SHP77 (cell line): ENCODE results near the gene SPSB1.

Experiments used
- DNase-seq, 2 experiments: peaks; one replicate each; lab custom pipeline; 2025; lab: John Stamatoyannopoulos, UW

The SPSB1 gene

DNA sequence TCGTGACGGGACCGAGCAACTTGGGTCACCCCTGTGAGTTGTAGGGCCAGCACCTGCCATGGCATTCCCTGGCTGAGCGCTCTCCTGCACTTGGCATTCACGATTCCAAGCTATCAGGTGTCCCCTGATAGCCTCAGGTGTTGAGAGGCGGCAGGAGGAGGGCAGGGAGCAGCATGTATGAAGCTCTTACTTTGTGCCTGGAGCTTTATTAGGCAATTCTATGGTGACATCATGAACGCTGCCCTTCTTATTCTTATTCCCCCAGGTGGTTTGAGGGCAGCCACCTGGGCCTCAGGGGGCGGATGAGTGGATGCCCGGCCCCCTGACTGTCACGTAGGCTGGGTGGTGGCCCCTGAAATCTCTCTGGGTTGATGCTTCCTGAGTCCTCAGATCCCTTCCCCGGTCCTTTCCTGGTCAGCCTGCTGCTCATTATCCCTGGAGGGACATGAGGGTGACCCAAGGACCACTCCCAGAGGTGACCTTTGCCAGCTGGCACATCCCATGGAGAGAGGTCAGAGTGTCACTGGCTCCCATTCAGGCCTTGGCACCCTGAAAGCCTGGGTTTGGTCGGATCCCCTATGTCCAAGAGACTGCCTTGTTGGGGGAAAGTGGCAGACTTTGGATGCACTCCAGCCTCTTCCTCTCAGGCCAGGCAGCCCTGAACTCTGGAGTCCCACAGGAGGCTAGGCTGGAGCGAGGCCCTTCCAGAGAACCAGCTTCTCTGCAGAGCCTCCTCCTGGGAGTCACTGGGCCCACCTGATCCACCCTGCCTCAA is 51.9 kb downstream of the SPSB1 start:
- no peak for DNase-seq

GRCh38 chr1:9345471-9345870 is 52.8 kb downstream of the SPSB1 start:
- peak in 1 of 2 experiments; percentile 8 for DNase-seq

- no peak for DNase-seq
These were observed 53.2 kb downstream of the SPSB1 start for GRCh38 chr1:9345922-9346321.

DNA sequence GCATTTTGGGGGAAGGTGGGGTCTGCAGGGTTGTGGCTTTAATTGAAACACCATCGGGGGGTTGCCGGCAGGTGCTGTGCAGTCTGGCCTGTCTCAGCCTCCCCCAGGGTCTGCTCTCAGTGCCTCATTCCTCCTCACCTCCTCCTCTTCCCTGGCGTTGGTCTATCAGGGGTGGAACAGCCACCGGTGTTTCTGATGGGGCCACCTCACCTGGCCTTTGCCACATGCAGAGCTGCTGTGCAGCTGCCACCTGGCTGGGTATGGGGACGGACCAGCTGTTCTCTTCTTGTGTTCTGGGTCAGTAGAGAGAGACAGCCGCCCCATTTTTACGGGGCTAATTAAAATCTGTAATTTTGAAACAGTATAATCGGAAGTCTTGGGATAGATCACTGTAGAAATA is 53.9 kb downstream of the SPSB1 start:
- DNase-seq = no peak

DNA sequence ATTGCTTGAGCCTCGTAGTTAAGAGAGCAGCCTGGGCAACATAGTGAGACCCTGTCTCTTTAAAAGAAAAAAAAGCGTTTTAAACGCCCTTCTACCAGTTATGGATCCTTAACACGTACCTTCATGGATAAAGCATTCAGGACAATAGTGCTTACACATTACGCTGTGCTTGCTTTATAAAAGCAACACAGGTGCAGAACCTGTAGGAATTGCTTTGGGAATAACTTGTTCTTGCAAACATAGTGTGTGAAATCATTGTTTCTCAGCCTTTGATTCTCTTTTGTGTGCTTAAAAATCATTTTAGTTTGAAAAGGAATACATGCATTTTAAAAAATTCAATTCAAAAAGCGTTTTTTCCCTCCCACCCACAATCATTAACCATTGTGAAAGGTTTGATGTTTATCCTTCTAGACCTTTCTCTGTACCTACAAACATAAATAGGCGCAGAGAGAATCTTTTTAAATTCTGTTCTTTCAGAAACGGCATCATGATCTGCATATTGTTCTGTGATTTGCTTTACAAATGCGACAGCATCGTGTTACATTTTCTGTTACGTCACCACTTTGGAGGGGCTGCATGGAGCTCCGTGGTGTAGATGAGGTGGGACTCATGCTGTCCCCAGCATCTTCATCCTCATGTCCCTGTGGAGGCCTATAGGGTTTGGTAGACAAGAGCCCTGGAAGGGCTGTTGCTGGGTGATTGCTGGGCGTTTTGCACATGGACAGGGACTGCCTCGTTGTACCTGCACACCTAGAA is 54.6 kb downstream of the SPSB1 start:
- DNase-seq = no peak

GRCh38 chr1:9349331-9349851 is 56.7 kb downstream of the SPSB1 start:
- DNase-seq = no peak

GRCh38 chr1:9350013-9350908 is 57.6 kb downstream of the SPSB1 start:
- no peak for DNase-seq

DNA sequence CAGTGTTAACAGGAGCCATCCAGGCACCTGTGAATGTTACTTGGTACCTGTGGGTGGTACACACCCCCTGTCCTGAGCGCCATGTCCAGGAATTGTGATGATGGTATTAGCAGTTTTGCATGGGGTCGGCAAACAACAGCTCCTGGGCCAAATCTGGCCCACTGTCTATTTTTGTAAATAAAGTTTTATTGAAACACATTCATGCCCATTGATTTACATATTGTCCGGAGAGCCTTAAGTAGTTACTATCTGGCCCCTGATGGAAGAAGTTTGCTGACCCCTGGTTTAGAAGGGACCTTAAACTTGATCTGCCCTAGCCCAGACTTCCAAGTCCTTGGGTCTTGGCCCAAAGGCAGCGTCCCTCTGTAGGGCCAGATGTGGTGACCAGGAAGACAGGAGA is 58.3 kb downstream of the SPSB1 start:
- DNase-seq = no peak

DNA sequence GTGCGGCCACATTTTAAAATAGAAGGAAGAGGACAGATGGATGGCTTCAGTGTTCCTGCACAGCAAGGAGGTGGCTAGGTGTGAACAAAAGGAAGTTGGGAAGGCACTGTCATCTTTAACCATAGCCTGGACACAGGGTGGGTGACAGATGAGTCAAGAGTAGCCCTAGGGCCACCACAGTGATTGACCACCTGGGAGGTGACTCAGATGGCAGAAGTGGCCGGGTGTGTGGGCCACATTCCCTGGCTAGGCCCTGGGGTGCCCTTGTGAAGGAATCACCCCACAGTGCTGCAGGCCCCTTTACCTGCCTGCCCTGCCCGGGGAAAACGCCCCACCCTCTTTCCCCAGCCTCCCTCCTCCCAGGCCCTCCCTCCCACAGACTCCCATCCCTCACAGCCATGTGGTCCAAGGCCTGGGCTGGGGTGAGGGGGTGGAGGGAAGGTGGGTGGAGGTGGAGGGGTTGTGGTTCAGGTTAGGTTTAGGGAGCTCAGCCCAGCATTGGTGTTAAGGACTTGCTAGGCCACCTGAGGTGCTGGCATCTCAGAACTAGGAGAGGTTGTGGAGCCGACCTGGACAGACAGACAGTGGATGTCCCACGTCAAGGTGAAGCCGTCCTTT is 59.1 kb downstream of the SPSB1 start:
- no peak for DNase-seq

DNA sequence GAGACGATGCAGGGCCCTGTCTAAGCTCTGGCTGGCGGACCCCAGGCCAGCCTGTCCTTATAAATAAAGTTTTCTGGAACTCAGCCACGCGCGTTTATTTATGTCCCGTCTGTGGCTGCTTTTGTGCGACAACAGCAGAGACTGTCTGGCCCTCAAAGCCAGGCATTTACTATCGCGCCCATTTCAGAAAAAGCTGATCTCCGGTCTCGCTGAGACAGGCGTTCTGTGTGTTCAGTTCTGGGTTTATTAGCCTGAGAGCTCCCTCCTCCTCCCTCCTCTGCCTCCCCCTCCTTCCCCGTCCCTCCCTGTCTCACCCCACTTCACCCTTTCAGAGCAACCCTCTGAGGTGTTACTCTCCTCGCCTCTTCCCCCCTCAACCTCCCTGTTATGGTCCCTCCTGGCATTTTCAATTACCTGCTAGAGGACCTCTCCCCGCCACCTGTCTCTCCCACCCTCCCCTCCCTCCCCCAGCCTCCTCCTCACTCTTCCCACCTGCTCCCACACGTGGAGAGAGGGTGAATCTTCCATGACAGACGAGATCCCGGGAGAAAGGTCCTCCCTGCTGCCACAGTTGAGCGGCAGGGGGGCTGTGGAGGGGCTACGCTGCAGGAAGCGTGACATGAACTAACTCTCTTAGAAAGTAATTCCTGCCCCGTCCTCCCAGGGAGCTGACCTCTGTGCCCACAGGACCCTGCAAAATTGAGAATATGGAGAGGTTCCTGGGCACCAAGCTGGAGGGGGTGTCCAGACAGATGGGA is 59.9 kb downstream of the SPSB1 start:
- no peak for DNase-seq

- no peak for DNase-seq
These were observed 62.8 kb downstream of the SPSB1 start for GRCh38 chr1:9355503-9355902.

GRCh38 chr1:9356021-9356420 is 63.3 kb downstream of the SPSB1 start:
- no peak for DNase-seq

GRCh38 chr1:9356829-9357466 is 64.3 kb downstream of the SPSB1 start:
- no peak for DNase-seq

DNA sequence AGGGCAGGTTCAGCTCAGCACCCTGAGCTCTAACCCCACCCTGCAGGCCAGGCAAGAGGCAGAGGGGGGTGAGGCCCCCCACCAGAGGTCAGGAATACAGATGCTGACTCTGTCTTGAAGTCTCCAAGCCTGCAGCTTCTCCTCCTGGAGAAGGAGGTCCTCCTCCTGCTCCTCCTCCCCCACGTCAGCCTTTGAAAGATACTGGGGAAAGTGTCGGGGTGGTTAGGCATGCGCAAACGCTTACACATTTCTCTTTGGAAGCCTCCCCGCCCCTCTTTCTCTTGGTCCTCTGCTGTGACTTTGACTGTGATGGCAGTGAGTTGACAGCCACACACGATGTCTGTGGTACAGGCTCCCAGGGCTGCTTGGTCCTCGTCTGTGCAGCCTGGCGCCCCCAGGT is 65.3 kb downstream of the SPSB1 start:
- DNase-seq = no peak

GRCh38 chr1:9360371-9361064 is 67.8 kb downstream of the SPSB1 start:
- DNase-seq = no peak

DNA sequence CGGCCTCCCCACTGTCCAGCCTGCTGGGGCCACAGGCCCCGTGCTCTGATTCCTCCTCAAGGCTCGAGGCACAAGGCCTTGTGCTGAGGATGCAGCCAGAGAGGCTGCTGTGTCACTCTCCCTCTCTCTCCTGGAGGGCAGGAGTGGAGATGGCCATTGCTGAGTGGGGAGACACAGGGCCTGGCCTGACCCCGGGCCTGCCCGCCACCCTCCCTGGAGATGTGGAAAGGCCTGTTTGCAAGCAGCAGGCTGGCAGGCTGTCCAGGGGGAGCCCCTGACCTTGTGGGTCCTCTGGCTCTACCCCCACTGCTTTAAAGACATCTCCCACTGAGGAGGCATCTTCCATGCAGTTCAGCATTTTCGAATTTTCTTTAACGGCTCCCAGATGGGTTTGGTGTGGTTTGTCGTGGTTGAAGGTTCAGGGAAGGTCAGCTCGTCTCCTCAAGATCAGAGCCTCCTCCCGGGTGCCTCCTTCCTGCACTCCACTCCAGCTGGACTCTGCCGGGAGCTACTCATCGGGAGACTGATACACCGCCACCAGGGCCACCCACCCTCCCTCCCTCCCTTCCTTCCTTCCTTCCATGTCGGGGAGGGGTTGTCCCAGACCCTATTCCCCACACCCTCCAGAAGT is 69.1 kb downstream of the SPSB1 start:
- DNase-seq = no peak

GRCh38 chr1:9362488-9362887 is 69.8 kb downstream of the SPSB1 start:
- DNase-seq = no peak

DNA sequence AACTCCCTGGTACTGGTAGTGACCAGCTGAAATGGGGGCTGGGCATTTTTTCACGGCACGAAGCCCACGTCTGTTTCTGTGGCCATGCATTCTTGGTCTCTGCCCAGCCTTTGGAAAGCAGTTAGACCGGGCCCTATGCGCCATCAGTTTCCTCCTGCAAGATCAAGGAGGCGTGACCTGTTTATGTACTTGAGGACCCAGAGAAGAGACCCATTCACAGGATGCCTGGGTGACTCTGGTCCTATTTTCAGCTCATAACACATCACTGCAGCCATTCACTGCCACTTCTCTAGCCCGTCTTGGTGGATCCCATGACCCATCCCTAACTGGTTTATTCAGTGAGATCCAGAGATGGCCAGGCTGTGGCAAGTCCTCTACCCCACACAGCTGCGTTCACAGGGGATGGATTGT is 70.4 kb downstream of the SPSB1 start:
- DNase-seq = no peak

GRCh38 chr1:9366298-9366697 is 73.6 kb downstream of the SPSB1 start:
- no peak for DNase-seq
